K562 (cell line): ENCODE results near the gene RASL12.
"Not testable (repeated sequence)": the region's sequence is repeated elsewhere in the genome, so short reads cannot be mapped to it uniquely, and the experiment has no call there.

Source experiments
- CBX5 ChIP-seq: IDR thresholded peaks from 2 replicates; pipeline ENCODE4 v1.6.1; 2014; ENCODE audit warnings: low read depth, borderline replicate concordance
- FOXA1 ChIP-seq: fragments of 450-650 bp; IDR thresholded peaks from 2 replicates; pipeline ENCODE4 v1.6.1; 2016; ENCODE audit warnings: mild to moderate bottlenecking, borderline replicate concordance
- JUNB ChIP-seq: fragments of 450-650 bp; formaldehyde crosslinking; conservative IDR thresholded peaks from 2 replicates; pipeline ENCODE4 v1.4.0; 2020; ENCODE audit warnings: mild to moderate bottlenecking
- NR2C1 ChIP-seq, 2 experiments: fragments of 450-650 bp; IDR thresholded peaks; 2 replicates each; pipeline ENCODE4 v1.6.1; 2017; ENCODE audit warnings: mild to moderate bottlenecking in 2 of 2, antibody characterized with exemption in 1 of 2, inconsistent platforms in 1 of 2, missing compliant biosample characterization in 1 of 2, missing genetic modification characterization in 1 of 2
- POLR2AphosphoS5 ChIP-seq: IDR thresholded peaks from 2 replicates; pipeline ENCODE4 v1.6.1; 2011; ENCODE audit warnings: mild to moderate bottlenecking, low read depth, low read length, moderate library complexity; ENCODE audit not compliant: control insufficient read depth, insufficient read depth
- RAD21 ChIP-seq, 2 experiments: fragments of 250-450 bp in 1 of 2; fragments of 450-650 bp in 1 of 2; sonication (Bioruptor Pico) in 1 of 2; formaldehyde crosslinking in 1 of 2; IDR thresholded peaks in 1 of 2; conservative IDR thresholded peaks in 1 of 2; 2 replicates each; pipeline versions ENCODE4 v1.4.0 to v1.8.0; 2020 to 2022; ENCODE audit warnings: mild to moderate bottlenecking in 2 of 2, moderate library complexity in 1 of 2
- RB1 ChIP-seq: fragments of 450-650 bp; IDR thresholded peaks from 2 replicates; pipeline ENCODE4 v1.6.1; 2017; ENCODE audit warnings: low read depth, mild to moderate bottlenecking
- SREBF2 ChIP-seq: sonication (generic); formaldehyde crosslinking; IDR thresholded peaks from 2 replicates; pipeline ENCODE4 v1.4.0; 2020; ENCODE audit warnings: mild to moderate bottlenecking, missing genetic modification reagents
- ZKSCAN8 ChIP-seq: fragments of 200-800 bp; sonication (Bioruptor generic); IDR thresholded peaks from 2 replicates; pipeline ENCODE4 v1.6.1; 2016; ENCODE audit warnings: missing genetic modification characterization, missing compliant biosample characterization
- ZNF75A ChIP-seq: fragments of 450-650 bp; formaldehyde crosslinking; IDR thresholded peaks from 2 replicates; pipeline ENCODE4 v1.4.0; 2020; ENCODE audit warnings: mild to moderate bottlenecking
- TF ChIP-seq, protein P1 (sequence below), 3 experiments: IDR thresholded peaks in 2 of 3; conservative IDR thresholded peaks in 1 of 3; 2 replicates each; pipeline ENCODE4 v1.5.1; 2011 to 2012; ENCODE audit warnings: low read length in 3 of 3, mild to moderate bottlenecking in 3 of 3, control low read depth in 2 of 3, improper control_type of control experiment in 1 of 3, inconsistent platforms in 1 of 3, low read depth in 1 of 3, mixed read lengths in 1 of 3, moderate library complexity in 1 of 3; ENCODE audit not compliant: insufficient read depth in 2 of 3
- TF ChIP-seq, protein P2 (sequence below): fragments of 250-450 bp; sonication (Bioruptor Pico); IDR thresholded peaks from 2 replicates; pipeline ENCODE4 v1.4.0; 2020; ENCODE audit warnings: mild to moderate bottlenecking, moderate library complexity, borderline replicate concordance
- TF ChIP-seq, protein P3 (sequence below), 2 experiments: fragments of 450-650 bp; formaldehyde crosslinking in 1 of 2; IDR thresholded peaks; 2 replicates each; pipeline versions ENCODE4 v1.4.0 to v1.6.1; 2014 to 2020; ENCODE audit warnings: mild to moderate bottlenecking in 2 of 2, borderline replicate concordance in 1 of 2, low read depth in 1 of 2

DNA sequence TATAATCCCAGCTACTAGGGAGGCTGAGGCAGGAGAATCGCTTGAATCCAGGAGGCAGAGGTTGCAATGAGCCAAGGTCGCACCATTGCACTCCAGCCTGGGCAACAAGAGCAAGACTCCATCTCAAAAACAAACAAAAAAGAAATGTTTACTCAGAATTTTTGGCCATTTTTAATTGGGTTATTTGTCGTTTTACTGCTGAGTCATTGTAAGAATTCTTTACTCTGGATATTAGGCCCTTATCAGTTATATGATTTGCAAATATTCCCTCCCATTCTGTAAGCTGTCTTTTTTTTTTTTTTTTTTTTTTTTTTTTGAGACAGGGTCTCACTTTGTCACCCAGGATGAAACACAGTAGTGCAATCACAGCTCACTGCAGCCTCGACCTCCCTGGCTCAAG is 56.6 kb downstream of the RASL12 start:
- TF ChIP-seq ZKSCAN8 (CRISPR knock-in tag); ZNF75A; POLR2AphosphoS5; RAD21 (CRISPR knock-in tag; conservative IDR thresholded peaks at IDR 0.05 in 1 of 2, IDR thresholded peaks at IDR 0.05 in 1 of 2); SREBF2; FOXA1; JUNB (CRISPR knock-in tag); RB1; CBX5; NR2C1 (IDR thresholded peaks at IDR 0.05); NR2C1 (tag; IDR thresholded peaks at IDR 0.05): not testable (repeated sequence)
- TF ChIP-seq, protein P1, sequence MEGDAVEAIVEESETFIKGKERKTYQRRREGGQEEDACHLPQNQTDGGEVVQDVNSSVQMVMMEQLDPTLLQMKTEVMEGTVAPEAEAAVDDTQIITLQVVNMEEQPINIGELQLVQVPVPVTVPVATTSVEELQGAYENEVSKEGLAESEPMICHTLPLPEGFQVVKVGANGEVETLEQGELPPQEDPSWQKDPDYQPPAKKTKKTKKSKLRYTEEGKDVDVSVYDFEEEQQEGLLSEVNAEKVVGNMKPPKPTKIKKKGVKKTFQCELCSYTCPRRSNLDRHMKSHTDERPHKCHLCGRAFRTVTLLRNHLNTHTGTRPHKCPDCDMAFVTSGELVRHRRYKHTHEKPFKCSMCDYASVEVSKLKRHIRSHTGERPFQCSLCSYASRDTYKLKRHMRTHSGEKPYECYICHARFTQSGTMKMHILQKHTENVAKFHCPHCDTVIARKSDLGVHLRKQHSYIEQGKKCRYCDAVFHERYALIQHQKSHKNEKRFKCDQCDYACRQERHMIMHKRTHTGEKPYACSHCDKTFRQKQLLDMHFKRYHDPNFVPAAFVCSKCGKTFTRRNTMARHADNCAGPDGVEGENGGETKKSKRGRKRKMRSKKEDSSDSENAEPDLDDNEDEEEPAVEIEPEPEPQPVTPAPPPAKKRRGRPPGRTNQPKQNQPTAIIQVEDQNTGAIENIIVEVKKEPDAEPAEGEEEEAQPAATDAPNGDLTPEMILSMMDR (IDR thresholded peaks at IDR 0.05 in 2 of 3, conservative IDR thresholded peaks at IDR 0.05 in 1 of 3; ENCODE audit: insufficient read depth in 2 of 3, low read depth in 1 of 3, low read length in 3 of 3) = not testable (repeated sequence)
- TF ChIP-seq, protein P2, sequence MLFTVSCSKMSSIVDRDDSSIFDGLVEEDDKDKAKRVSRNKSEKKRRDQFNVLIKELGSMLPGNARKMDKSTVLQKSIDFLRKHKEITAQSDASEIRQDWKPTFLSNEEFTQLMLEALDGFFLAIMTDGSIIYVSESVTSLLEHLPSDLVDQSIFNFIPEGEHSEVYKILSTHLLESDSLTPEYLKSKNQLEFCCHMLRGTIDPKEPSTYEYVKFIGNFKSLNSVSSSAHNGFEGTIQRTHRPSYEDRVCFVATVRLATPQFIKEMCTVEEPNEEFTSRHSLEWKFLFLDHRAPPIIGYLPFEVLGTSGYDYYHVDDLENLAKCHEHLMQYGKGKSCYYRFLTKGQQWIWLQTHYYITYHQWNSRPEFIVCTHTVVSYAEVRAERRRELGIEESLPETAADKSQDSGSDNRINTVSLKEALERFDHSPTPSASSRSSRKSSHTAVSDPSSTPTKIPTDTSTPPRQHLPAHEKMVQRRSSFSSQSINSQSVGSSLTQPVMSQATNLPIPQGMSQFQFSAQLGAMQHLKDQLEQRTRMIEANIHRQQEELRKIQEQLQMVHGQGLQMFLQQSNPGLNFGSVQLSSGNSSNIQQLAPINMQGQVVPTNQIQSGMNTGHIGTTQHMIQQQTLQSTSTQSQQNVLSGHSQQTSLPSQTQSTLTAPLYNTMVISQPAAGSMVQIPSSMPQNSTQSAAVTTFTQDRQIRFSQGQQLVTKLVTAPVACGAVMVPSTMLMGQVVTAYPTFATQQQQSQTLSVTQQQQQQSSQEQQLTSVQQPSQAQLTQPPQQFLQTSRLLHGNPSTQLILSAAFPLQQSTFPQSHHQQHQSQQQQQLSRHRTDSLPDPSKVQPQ (CRISPR knock-in tag) = not testable (repeated sequence)
- TF ChIP-seq, protein P3, sequence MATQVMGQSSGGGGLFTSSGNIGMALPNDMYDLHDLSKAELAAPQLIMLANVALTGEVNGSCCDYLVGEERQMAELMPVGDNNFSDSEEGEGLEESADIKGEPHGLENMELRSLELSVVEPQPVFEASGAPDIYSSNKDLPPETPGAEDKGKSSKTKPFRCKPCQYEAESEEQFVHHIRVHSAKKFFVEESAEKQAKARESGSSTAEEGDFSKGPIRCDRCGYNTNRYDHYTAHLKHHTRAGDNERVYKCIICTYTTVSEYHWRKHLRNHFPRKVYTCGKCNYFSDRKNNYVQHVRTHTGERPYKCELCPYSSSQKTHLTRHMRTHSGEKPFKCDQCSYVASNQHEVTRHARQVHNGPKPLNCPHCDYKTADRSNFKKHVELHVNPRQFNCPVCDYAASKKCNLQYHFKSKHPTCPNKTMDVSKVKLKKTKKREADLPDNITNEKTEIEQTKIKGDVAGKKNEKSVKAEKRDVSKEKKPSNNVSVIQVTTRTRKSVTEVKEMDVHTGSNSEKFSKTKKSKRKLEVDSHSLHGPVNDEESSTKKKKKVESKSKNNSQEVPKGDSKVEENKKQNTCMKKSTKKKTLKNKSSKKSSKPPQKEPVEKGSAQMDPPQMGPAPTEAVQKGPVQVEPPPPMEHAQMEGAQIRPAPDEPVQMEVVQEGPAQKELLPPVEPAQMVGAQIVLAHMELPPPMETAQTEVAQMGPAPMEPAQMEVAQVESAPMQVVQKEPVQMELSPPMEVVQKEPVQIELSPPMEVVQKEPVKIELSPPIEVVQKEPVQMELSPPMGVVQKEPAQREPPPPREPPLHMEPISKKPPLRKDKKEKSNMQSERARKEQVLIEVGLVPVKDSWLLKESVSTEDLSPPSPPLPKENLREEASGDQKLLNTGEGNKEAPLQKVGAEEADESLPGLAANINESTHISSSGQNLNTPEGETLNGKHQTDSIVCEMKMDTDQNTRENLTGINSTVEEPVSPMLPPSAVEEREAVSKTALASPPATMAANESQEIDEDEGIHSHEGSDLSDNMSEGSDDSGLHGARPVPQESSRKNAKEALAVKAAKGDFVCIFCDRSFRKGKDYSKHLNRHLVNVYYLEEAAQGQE (IDR thresholded peaks at IDR 0.05; ENCODE audit: borderline replicate concordance) = not testable (repeated sequence)
- TF ChIP-seq, protein P3 (CRISPR knock-in tag; IDR thresholded peaks at IDR 0.05; ENCODE audit: low read depth) = not testable (repeated sequence)
